ENCODE measurements around the gene BUB1.
"Not testable (repeated sequence)": the region's sequence is repeated elsewhere in the genome, so short reads cannot be mapped to it uniquely, and the experiment has no call there.

The BUB1 gene

DNA sequence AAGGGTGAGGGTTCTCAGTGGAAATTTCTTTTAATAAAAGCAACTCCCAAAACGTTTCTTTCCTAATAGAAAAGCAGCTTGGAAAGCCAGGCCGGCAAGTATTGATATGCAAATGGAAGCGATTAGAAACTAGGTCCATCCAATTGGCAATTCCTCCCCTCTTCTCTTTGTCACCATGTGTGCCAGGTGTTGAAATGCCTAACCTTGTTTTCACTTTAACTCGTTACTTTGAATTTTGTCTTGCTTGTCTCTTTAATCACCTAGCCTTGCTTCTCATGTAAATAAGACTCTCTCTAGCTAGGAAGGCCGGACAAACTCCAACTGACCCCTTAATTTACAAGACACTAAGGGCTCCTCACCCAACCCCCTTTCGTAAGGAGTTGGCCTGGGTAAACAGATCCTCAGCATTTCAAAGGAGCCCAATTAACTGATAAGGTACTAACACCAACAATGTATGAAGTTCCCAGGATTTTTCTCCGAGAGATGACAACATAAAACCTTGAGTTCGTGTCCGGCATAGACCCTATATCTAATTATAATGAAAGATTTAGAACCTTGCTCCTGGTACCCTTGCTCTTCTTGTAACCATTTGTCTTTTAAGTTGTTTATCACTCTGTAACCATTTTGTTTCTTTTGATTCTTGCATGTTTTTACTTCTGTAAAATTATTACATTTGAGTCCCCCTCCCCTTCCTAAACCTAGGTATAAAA is 10.1 kb upstream of the BUB1 start:
- H3K9me3 ChIP-seq (ENCODE audit: insufficient read depth, low read depth, low read length); H3K36me3 ChIP-seq (ENCODE audit: insufficient read depth, low read depth, low read length): not testable (repeated sequence)
- H3K9ac ChIP-seq (ENCODE audit: low read depth, low read length) = peak overlapping the region; percentile 74
- peaks cover 24% of the 10 kb centered on the region for H3K4me1 ChIP-seq (ENCODE audit: insufficient read depth, low read length)
- peak overlapping the region; percentile 66 for H3K4me3 ChIP-seq (ENCODE audit: low read length)
- peak overlapping the region; percentile 81 for H3K27ac ChIP-seq (ENCODE audit: low read length)
- H3K27me3 ChIP-seq (ENCODE audit: insufficient read depth, low read length) = peaks cover 27% of the 10 kb centered on the region

DNA sequence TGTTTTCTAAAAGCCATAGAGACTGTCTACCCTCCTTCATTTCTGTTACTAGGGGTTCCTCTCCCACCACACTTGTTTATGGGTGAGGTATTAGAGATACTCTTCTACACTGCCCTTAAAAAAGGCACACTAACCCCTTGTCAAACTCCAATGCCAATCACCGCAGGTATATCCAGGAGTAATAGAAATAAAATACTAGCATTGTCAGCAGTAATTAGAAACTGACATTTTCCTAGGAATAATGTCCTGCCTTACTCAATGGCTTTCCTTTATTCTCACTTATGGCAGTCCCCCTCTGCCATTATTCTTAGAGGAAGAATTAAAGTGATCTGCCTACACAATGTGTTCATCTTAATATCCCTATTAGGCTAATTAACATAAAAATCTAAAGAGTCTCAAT is 5.0 kb upstream of the BUB1 start:
- Histone ChIP-seq H3K36me3 (ENCODE audit: insufficient read depth, low read depth, low read length) (no peaks in the 10 kb centered on the region), H3K27ac (ENCODE audit: low read length) (no peak overlapping the region)

DNA sequence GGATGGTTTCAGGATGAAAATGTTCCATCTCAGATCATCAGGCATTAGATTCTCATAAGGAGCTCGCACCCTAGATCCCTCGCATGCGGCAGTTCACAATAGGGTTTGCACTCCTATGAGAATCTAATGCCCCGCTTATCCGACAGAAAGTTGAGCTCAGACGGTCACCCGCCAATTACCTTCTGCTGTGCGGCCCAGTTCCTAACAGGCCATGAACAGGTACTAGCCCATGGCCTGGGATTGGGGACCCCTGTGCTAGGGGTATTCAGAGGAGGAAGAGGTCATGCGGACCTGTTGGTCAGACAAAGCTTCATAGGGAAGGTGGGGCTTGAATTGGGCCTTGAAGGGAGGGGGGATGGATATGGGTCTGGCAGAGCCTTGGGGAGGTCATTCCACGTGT is 4.4 kb upstream of the BUB1 start:
- H3K36me3 ChIP-seq (ENCODE audit: insufficient read depth, low read depth, low read length) = no peaks in the 10 kb centered on the region
- peaks cover 7% of the 10 kb centered on the region; the same call in 1 of the 2 replicates for H3K9me3 ChIP-seq (ENCODE audit: insufficient read depth, low read depth, low read length)
- H3K9ac ChIP-seq (ENCODE audit: low read depth, low read length) = no peak overlapping the region
- H3K27me3 ChIP-seq (ENCODE audit: insufficient read depth, low read length) = peaks cover 12% of the 10 kb centered on the region; the same call in 1 of the 2 replicates
- H3K27ac ChIP-seq (ENCODE audit: low read length) = no peak overlapping the region
- H3K4me3 ChIP-seq (ENCODE audit: low read length) = no peak overlapping the region
- peaks cover 21% of the 10 kb centered on the region; the same call in 1 of the 2 replicates for H3K4me1 ChIP-seq (ENCODE audit: insufficient read depth, low read length)

More for the DNA sequence above, 5.0 kb upstream of the BUB1 start:
- Histone ChIP-seq H3K9ac (ENCODE audit: low read depth, low read length) (no peak overlapping the region), H3K4me1 (ENCODE audit: insufficient read depth, low read length) (peaks cover 23% of the 10 kb centered on the region; the same call in 1 of the 2 replicates), H3K9me3 (ENCODE audit: insufficient read depth, low read depth, low read length) (peaks cover 7% of the 10 kb centered on the region; the same call in 1 of the 2 replicates), H3K4me3 (ENCODE audit: low read length) (no peak overlapping the region), H3K27me3 (ENCODE audit: insufficient read depth, low read length) (peaks cover 12% of the 10 kb centered on the region; the same call in 1 of the 2 replicates)

DNA sequence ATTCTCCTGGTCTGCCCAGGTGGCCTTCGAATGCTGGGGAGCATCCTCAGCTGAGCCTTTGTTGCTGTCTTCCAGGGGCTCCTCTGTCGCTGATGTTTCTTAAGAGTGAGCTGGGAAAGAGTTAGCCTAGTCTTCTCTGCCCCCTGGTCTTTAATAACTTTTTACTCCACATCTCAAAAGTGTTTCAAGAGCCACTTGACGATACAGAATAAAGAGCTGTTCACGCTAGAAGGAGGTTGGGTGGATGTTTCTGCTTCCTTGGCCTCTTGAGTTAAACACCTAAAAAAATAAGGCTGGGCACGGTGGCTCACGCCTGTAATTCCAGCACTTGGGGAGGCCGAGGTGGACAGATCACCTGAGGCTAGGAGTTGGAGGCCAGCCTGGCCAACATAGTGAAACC is 2.8 kb upstream of the BUB1 start:
- Histone ChIP-seq H3K36me3 (ENCODE audit: insufficient read depth, low read depth, low read length) (0 out of 2 replicates have a peak, but pooled peaks cover 3% of the 10 kb centered on the region), H3K27me3 (ENCODE audit: insufficient read depth, low read length) (peaks cover 9% of the 10 kb centered on the region; the same call in 1 of the 2 replicates), H3K4me1 (ENCODE audit: insufficient read depth, low read length) (peaks cover 20% of the 10 kb centered on the region; the same call in 1 of the 2 replicates), H3K9ac (ENCODE audit: low read depth, low read length) (no peak overlapping the region), H3K4me3 (ENCODE audit: low read length) (no peak overlapping the region), H3K27ac (ENCODE audit: low read length) (no peak overlapping the region), H3K9me3 (ENCODE audit: insufficient read depth, low read depth, low read length) (peaks cover 2% of the 10 kb centered on the region; the same call in 1 of the 2 replicates)

DNA sequence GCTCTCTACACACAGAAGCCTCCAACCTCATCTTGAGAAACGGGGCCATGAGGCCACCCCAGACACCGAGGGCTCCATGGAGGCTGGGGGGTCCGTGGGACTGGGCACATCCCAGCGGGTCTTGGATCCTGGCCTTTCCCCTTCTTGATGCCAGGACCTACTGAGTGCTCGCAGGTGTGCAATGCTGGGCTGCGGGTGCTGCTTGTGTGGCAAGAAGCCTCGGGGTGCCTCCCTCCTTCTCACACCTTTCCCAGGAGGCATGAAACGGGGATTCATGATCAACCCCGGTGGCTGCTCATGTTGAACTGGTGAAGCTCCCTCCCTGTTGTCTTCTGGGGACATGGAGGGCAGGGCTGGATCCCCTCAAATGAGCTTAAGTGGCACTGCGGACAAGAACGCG is 2.0 kb upstream of the BUB1 start:
- Histone ChIP-seq H3K4me1 (ENCODE audit: insufficient read depth, low read length) (peaks cover 22% of the 10 kb centered on the region; the same call in 1 of the 2 replicates), H3K36me3 (ENCODE audit: insufficient read depth, low read depth, low read length) (peaks cover 10% of the 10 kb centered on the region; the same call in 1 of the 2 replicates), H3K27ac (ENCODE audit: low read length) (no peak overlapping the region), H3K9me3 (ENCODE audit: insufficient read depth, low read depth, low read length) (peaks cover 2% of the 10 kb centered on the region; the same call in 1 of the 2 replicates), H3K4me3 (ENCODE audit: low read length) (no peak overlapping the region), H3K9ac (ENCODE audit: low read depth, low read length) (0 out of 2 replicates have a peak overlapping the region, but pooled peaks have one; percentile 8), H3K27me3 (ENCODE audit: insufficient read depth, low read length) (peaks cover 5% of the 10 kb centered on the region; the same call in 1 of the 2 replicates)

DNA sequence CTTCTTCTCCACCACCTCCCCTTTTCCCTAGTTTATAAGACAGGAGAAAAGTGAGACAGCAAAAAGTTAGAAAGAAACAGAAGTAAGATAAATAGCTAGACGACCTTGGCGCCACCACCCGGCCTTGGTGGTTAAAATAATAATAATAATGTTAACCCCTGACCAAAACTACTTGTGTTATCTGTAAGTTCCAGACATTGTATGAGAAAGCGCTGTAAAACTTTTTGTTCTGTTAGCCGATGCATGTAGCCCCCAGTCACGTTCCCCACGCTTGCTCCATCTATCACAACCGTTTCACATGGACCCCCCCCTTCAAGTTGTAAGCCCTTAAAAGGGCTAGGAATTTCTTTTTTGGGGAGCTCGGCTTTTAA is 1.5 kb upstream of the BUB1 start:
- H3K4me1 ChIP-seq (ENCODE audit: insufficient read depth, low read length) = peaks cover 22% of the 10 kb centered on the region; the same call in 1 of the 2 replicates
- peaks cover 5% of the 10 kb centered on the region; the same call in 1 of the 2 replicates for H3K27me3 ChIP-seq (ENCODE audit: insufficient read depth, low read length)
- H3K36me3 ChIP-seq (ENCODE audit: insufficient read depth, low read depth, low read length) = peaks cover 15% of the 10 kb centered on the region
- H3K27ac ChIP-seq (ENCODE audit: low read length) = no peak overlapping the region
- no peak overlapping the region for H3K9ac ChIP-seq (ENCODE audit: low read depth, low read length)
- H3K4me3 ChIP-seq (ENCODE audit: low read length) = peak overlapping the region; percentile 80; the same call in 1 of the 2 replicates
- peaks cover 2% of the 10 kb centered on the region; the same call in 1 of the 2 replicates for H3K9me3 ChIP-seq (ENCODE audit: insufficient read depth, low read depth, low read length)

DNA sequence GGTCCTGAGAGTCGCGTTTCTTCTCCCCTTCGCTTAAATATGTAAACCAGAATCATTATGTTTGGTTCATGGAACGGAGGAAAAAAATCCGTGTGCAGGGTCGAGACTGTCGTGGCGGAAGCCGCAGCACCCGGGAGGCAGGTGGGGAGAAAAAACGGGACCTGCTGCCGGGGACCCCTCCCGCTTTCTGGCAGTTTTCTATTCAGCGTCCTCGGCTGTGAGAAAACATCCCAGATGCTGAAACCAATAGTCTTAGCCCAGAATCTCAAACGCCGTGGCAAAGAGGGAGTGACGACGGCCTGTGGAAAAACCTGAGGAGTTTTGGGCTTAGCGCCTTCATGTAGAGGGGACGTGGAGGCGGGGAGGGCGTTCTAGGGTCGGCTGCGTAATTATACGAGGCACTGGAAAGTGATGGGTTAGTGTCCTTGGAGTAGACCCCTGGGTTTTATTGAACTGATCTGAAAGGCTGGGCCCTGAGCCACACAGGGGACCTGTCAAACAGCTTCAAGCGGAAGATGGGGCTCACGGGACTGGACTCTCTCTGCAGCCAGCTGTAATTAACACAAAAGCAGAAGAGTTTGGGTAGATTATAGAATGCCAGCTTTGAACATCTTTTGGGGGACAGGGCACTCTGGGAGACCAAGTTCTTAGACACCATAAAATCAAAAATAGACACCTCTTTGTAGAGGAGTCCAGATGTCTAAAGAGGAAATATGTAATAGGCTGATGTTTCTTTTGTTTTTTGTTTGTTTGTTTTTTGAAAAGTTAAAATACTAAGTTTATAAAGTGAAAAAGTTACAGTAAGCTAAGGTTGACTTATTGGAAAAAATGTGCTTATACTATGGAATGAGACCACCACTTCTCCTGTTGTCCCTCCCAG is 834 bp upstream of the BUB1 start:
- Histone ChIP-seq H3K4me3 (ENCODE audit: low read length) (peak overlapping the region; percentile 80), H3K9ac (ENCODE audit: low read depth, low read length) (peak overlapping the region; percentile 92), H3K4me1 (ENCODE audit: insufficient read depth, low read length) (peaks cover 22% of the 10 kb centered on the region; the same call in 1 of the 2 replicates), H3K27me3 (ENCODE audit: insufficient read depth, low read length) (peaks cover 5% of the 10 kb centered on the region; the same call in 1 of the 2 replicates), H3K27ac (ENCODE audit: low read length) (peak overlapping the region; percentile 83), H3K9me3 (ENCODE audit: insufficient read depth, low read depth, low read length) (peaks cover 2% of the 10 kb centered on the region; the same call in 1 of the 2 replicates), H3K36me3 (ENCODE audit: insufficient read depth, low read depth, low read length) (peaks cover 22% of the 10 kb centered on the region)

DNA sequence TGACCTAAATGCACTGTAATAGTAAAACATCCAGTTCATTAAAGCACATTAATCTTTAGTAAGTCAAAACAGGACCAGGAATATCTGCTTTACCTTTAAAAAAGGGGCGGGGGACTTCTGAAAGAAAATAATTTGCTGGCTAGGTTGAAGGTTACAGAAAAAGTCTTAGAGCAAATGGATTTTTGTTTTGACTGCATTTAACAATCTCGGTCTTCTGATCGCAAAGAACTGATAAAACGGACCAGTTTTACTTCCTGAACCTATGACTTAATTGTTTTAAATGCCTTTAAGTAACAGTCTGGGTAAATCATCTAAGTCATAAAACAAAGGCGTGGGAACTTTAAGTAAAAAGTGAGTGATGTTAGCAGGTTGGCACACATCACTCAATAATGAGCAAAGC is 783 bp downstream of the BUB1 start:
- 0 out of 2 replicates have a peak, but pooled peaks cover 5% of the 10 kb centered on the region for H3K27me3 ChIP-seq (ENCODE audit: insufficient read depth, low read length)
- peak overlapping the region; percentile 42 for H3K27ac ChIP-seq (ENCODE audit: low read length)
- peak overlapping the region; percentile 80 for H3K4me3 ChIP-seq (ENCODE audit: low read length)
- peaks cover 22% of the 10 kb centered on the region; the same call in 1 of the 2 replicates for H3K4me1 ChIP-seq (ENCODE audit: insufficient read depth, low read length)
- H3K9ac ChIP-seq (ENCODE audit: low read depth, low read length) = peak overlapping the region; percentile 92
- H3K9me3 ChIP-seq (ENCODE audit: insufficient read depth, low read depth, low read length) = peaks cover 2% of the 10 kb centered on the region; the same call in 1 of the 2 replicates
- H3K36me3 ChIP-seq (ENCODE audit: insufficient read depth, low read depth, low read length) = peaks cover 38% of the 10 kb centered on the region

DNA sequence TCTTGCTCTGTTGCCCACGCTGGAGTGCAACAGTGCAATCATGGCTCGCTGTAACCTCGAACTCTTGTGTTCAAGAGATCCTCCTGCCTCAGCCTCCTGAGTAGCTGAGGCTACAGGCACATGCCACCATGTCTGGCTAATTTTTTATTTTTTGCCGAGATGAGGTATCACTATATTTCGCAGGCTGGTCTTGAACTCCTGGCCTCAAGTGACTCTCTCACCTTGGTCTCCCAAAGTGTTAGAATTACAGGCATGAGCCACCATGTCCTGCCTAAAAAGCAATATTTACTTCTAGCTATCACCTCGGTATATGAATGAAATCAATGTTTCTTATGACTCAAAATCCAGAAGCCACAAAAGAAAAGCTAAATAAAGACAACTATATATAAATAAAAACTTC is 2.2 kb downstream of the BUB1 start:
- Histone ChIP-seq H3K27ac (ENCODE audit: low read length) (no peak overlapping the region), H3K9ac (ENCODE audit: low read depth, low read length) (no peak overlapping the region), H3K4me1 (ENCODE audit: insufficient read depth, low read length) (peaks cover 22% of the 10 kb centered on the region; the same call in 1 of the 2 replicates), H3K9me3 (ENCODE audit: insufficient read depth, low read depth, low read length) (no peaks in the 10 kb centered on the region), H3K4me3 (ENCODE audit: low read length) (peak overlapping the region; percentile 80; the same call in 1 of the 2 replicates), H3K36me3 (ENCODE audit: insufficient read depth, low read depth, low read length) (peaks cover 52% of the 10 kb centered on the region), H3K27me3 (ENCODE audit: insufficient read depth, low read length) (0 out of 2 replicates have a peak, but pooled peaks cover 5% of the 10 kb centered on the region)

DNA sequence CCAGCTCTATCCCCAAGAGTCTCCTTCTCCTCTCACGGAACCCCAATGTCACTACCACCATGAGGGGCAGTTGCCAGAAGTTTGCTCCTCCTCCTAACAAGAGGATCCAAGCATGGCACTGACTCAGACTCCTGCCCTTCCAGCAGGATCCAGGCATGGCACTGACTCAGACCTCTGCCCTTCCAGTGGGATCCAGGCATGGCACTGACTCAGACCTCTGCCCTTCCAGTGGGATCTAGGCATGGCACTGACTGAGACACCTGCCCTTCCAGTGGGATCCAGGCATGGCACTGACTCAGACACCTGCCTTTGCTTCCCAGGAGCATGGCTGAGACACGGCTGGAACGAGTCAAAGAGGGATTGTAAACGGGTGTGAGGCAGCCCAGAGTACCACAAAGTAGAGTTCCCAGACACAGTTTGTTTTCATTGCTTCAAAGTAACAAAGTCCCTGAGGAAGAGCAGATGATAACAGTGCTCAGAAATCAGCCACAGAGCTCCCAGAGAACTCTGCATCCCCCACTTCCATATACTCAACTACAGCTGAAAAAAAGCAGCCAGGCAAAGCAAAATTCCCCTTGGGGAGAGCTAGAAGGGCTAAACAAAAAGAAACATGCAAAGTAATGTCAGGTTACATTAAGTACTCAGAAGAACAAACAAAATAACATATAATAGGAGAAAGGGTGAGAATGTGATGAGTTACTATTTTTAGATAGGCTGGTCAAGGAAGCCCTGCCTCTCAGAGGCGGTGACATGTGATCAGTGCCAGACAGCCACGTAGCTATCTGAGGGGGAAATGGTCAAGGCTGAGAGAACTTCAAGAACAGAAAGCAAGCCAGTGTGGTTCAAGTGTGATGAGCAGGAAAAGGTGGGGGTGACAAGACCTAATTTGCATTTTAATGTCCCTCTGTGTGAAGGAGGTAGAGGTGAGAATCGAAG is 3.0 kb downstream of the BUB1 start:
- Histone ChIP-seq H3K4me1 (ENCODE audit: insufficient read depth, low read length) (peaks cover 17% of the 10 kb centered on the region; the same call in 1 of the 2 replicates), H3K9me3 (ENCODE audit: insufficient read depth, low read depth, low read length) (no peaks in the 10 kb centered on the region), H3K27me3 (ENCODE audit: insufficient read depth, low read length) (no peaks in the 10 kb centered on the region), H3K4me3 (ENCODE audit: low read length) (peak overlapping the region; percentile 23; the same call in 1 of the 2 replicates), H3K9ac (ENCODE audit: low read depth, low read length) (peak overlapping the region; percentile 19; the same call in 1 of the 2 replicates), H3K36me3 (ENCODE audit: insufficient read depth, low read depth, low read length) (peaks cover 60% of the 10 kb centered on the region), H3K27ac (ENCODE audit: low read length) (no peak overlapping the region)
